Esophagus squamous epithelium (tissue), 5 donors: ENCODE measurements around the gene DFFA. TPM values are rescaled to one million over a fixed set of nuclear protein-coding genes. Genes with fewer than 3 reads are reported as not detected.

Experiments used
- DNase-seq: peaks from one replicate; lab custom pipeline; 2025; lab: John Stamatoyannopoulos, UW
- H3K27ac ChIP-seq, 4 donors: fragments of 200-600 bp; sonication (generic); one replicate each; pipeline ENCODE4 v1.5.1; 2016 to 2019; ENCODE audit warnings: mild to moderate bottlenecking in 1 of 4
- H3K27me3 ChIP-seq, 4 donors: fragments of 200-600 bp; sonication (generic); 1 replicate in 3 of 4; 2 replicates in 1 of 4; pipeline versions ENCODE4 v1.5.1 to v1.6.0; 2017 to 2021; ENCODE audit warnings: antibody characterized with exemption in 1 of 4
- H3K36me3 ChIP-seq, 3 donors: fragments of 200-600 bp; sonication (generic); one replicate each; pipeline ENCODE4 v1.5.1; 2016 to 2019
- H3K4me1 ChIP-seq, 3 donors: fragments of 200-600 bp; sonication (generic); one replicate each; pipeline ENCODE4 v1.5.1; 2017 to 2019
- H3K4me3 ChIP-seq, 4 donors: fragments of 200-600 bp; sonication (generic); 1 replicate in 3 of 4; 2 replicates in 1 of 4; pipeline ENCODE4 v1.5.1; 2016 to 2019; ENCODE audit warnings: mild to moderate bottlenecking in 2 of 4, moderate library complexity in 1 of 4
- H3K9me3 ChIP-seq, 3 donors: fragments of 200-600 bp; sonication (generic); one replicate each; pipeline ENCODE4 v1.5.1; 2016 to 2019
- POLR2A ChIP-seq, 4 donors: fragments of 450-650 bp; IDR thresholded peaks; one replicate each; pipeline ENCODE4 v1.6.1; 2017; ENCODE audit warnings: antibody characterized with exemption in 4 of 4, mild to moderate bottlenecking in 4 of 4, moderate library complexity in 3 of 4
- WGBS, 2 donors: methylation state at CpG; one replicate each; pipeline ENCODE4 v1.1.5; 2018; 5-methylcytosine and 5-hydroxymethylcytosine counted together
- intact Hi-C: fragments of 100-400 bp; cut with DNase I; formaldehyde crosslinking; loops from one replicate; pipeline ENCODE4 v1.15.0; 2022
- total RNA-seq, 4 donors: library from RNA; depleted of rRNA; stranded (reverse); fragments of >200 nt; gene quantifications; one replicate each; pipeline ENCODE4 v1.1.0, GENCODE V29; 2016
- TF ChIP-seq, protein P1 (sequence below), 6 experiments: fragments of 450-650 bp in 4 of 6; fragments of 200-600 bp in 2 of 6; sonication (generic) in 2 of 6; IDR thresholded peaks; one replicate each; pipeline ENCODE4 v1.5.1; 2016 to 2019; ENCODE audit warnings: antibody characterized with exemption in 6 of 6, mild to moderate bottlenecking in 4 of 6, moderate library complexity in 4 of 6
- donor health status: DM: yes; HTN: yes; CAD: no.

Gene DFFA
- total RNA-seq, 4 donors from 2014 or later = 14.9 to 40.4 (median 26.0) TPM

DNA sequence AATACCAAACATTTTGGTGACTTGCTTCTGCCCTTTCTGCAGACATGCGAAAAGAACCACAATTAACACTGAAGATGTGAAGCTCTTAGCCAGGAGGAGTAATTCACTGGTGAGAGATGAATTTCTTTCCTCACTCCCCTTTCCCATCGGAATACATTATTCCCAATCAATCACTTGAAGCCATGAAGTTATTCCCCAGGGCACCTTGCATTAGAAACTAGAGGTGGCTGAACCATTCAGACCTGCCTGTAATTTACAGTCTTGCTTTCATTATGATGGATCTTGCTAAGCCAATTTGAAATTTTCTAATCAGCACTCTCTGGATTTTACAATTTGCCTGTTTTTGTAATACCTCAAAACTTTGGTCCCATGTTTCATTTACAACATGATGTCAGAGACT is 32.0 kb downstream of the DFFA start:
- Histone ChIP-seq H3K27ac (no peak overlapping the region), H3K4me3 (no peak overlapping the region), H3K4me1 (no peaks in the 10 kb centered on the region), H3K9me3 (no peaks in the 10 kb centered on the region), H3K27me3 (no peaks in the 10 kb centered on the region), H3K36me3 (peaks cover 0 to 15% (median 0%) of the 10 kb centered on the region in 3 donors)
- no peak for TF ChIP-seq POLR2A (IDR thresholded peaks at IDR 0.05)
- TF ChIP-seq, protein P1, sequence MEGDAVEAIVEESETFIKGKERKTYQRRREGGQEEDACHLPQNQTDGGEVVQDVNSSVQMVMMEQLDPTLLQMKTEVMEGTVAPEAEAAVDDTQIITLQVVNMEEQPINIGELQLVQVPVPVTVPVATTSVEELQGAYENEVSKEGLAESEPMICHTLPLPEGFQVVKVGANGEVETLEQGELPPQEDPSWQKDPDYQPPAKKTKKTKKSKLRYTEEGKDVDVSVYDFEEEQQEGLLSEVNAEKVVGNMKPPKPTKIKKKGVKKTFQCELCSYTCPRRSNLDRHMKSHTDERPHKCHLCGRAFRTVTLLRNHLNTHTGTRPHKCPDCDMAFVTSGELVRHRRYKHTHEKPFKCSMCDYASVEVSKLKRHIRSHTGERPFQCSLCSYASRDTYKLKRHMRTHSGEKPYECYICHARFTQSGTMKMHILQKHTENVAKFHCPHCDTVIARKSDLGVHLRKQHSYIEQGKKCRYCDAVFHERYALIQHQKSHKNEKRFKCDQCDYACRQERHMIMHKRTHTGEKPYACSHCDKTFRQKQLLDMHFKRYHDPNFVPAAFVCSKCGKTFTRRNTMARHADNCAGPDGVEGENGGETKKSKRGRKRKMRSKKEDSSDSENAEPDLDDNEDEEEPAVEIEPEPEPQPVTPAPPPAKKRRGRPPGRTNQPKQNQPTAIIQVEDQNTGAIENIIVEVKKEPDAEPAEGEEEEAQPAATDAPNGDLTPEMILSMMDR (IDR thresholded peaks at IDR 0.05) = no peak
- 91 to 100% methylated on average over 2 of the region's 2 CpGs for WGBS, 2 donors
- DNase-seq = no peak
- intact Hi-C loops = no loop called here

DNA sequence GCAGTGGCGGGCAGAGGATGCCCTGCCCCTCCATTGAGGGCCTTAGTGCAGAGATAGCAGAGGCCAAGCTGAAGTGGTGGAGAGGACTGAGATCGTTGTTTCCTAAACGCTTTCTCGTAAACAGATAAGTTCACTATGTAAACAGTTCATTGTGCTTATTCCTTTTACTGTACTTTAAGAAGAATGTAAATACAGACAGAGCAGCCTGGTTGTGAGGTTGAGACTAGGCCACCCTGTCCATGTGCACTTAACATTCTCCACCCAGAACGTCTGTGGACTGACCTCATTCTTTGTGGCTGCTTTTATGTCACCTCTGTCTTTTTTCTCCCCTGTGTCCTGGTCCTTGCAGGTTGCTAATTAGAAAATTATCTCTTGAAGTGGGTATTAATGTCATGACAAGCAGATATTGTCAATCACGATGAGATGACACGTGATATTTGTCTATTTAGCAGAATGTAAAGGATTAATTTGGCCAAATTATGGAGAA is 33.6 kb downstream of the DFFA start:
- Histone ChIP-seq H3K27ac (no peak overlapping the region), H3K4me1 (no peaks in the 10 kb centered on the region), H3K36me3 (peaks cover 0 to 24% (median 0%) of the 10 kb centered on the region in 3 donors), H3K27me3 (no peaks in the 10 kb centered on the region), H3K4me3 (no peak overlapping the region), H3K9me3 (no peaks in the 10 kb centered on the region)
- TF ChIP-seq, protein P1 (IDR thresholded peaks at IDR 0.05) = no peak
- TF ChIP-seq POLR2A (IDR thresholded peaks at IDR 0.05) = no peak
- DNase-seq = no peak
- intact Hi-C loops = loop anchor here (10.0 kb wide), 1 partner anchor 234 kb away; no protein-coding TSS in a partner anchor
- 74 to 78% methylated on average over 7 of the region's 7 CpGs for WGBS, 2 donors

DNA sequence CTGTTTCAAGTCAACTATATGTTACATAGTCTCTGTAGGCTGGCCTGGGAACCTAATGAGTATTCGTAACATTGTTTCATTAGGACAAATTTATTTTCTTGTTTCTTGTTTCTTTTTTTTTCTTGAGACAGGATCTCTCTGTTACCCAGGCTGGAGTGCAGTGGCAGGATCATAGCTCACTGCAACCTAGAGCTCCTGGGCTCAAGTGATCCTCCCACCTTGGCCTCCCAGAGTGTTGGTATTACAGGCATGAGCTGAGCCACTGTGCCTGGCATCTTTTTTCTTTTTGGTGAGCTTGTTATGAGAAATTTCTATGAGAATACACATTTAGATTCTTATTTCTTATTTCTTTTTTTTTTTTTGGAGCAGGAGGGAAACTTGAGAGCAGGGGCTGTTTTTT is 35.3 kb downstream of the DFFA start:
- H3K4me3 ChIP-seq = no peak overlapping the region
- H3K4me1 ChIP-seq = no peaks in the 10 kb centered on the region
- no peaks in the 10 kb centered on the region for H3K9me3 ChIP-seq
- H3K27me3 ChIP-seq = no peaks in the 10 kb centered on the region
- peaks cover 0 to 24% (median 0%) of the 10 kb centered on the region in 3 donors for H3K36me3 ChIP-seq
- 89 to 100% methylated on average over 1 of the region's 1 CpG for WGBS, 2 donors
- H3K27ac ChIP-seq = no peak overlapping the region
- intact Hi-C loops = loop anchor here (10.0 kb wide), 1 partner anchor 232 kb away; no protein-coding TSS in a partner anchor
- TF ChIP-seq, protein P1 (IDR thresholded peaks at IDR 0.05) = no peak
- TF ChIP-seq POLR2A (IDR thresholded peaks at IDR 0.05) = no peak
- DNase-seq = no peak

DNA sequence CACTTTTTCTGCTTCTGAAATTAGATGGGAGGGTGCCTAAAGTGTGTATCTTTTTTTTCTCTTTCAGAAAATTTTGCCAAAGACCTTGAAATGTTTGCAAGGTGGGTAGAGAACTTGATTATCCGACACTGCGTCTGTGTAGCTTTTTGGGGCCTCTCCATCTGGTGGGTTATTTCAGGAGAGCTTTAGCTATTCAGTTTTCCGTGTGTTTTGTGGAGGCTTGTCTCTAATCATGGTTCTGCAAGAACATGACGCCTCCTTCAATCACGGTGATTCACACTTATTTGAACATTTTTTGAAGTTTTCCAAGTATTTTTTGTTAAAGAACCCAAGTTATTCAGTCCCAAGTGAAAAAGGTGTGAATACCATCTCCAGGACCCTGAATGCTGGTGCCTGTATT is 37.7 kb downstream of the DFFA start:
- intact Hi-C loops = loop anchor here (5.0 to 10.0 kb wide), 2 partner anchors 58 to 230 kb away; no protein-coding TSS in a partner anchor
- Histone ChIP-seq H3K4me3 (no peak overlapping the region), H3K4me1 (peaks cover 6 to 20% (median 12%) of the 10 kb centered on the region in 3 donors), H3K27ac (no peak overlapping the region), H3K27me3 (no peaks in the 10 kb centered on the region), H3K36me3 (peaks cover 0 to 11% (median 0%) of the 10 kb centered on the region in 3 donors), H3K9me3 (no peaks in the 10 kb centered on the region)
- WGBS, 2 donors = 86 to 91% methylated on average over 5 of the region's 5 CpGs
- DNase-seq = no peak
- TF ChIP-seq POLR2A (IDR thresholded peaks at IDR 0.05) = no peak
- TF ChIP-seq, protein P1 (IDR thresholded peaks at IDR 0.05) = no peak

DNA sequence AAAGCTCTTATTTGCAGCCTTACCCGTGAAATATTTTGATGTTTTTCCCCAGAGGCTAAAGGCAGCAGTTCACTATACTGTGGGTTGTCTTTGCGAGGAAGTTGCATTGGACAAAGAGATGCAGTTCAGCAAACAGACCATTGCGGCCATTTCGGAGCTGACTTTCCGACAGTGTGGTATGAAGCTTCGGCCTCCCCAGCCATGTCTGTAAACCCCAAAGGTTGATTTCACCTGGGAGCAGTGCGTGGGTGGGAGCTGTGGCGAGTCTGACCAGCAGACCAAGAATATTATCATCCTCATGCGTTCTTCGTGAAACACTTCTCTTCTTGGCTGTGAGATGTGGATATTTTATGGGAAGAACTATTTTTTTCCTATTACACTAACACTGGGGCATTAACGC is 38.5 kb downstream of the DFFA start:
- no peak overlapping the region for H3K4me3 ChIP-seq
- no peak for DNase-seq
- peaks cover 0 to 9% (median 0%) of the 10 kb centered on the region in 3 donors for H3K36me3 ChIP-seq
- 85 to 87% methylated on average over 11 of the region's 11 CpGs for WGBS, 2 donors
- no peak overlapping the region for H3K27ac ChIP-seq
- peaks cover 8 to 24% (median 13%) of the 10 kb centered on the region in 3 donors for H3K4me1 ChIP-seq
- no peaks in the 10 kb centered on the region for H3K9me3 ChIP-seq
- H3K27me3 ChIP-seq = no peaks in the 10 kb centered on the region
- TF ChIP-seq, protein P1 (IDR thresholded peaks at IDR 0.05) = no peak
- TF ChIP-seq POLR2A (IDR thresholded peaks at IDR 0.05) = no peak
- intact Hi-C loops = loop anchor here (5.0 to 10.0 kb wide), 2 partner anchors 59 to 229 kb away; no protein-coding TSS in a partner anchor
